Natural killer cell (primary cell): ENCODE data around the gene PRKRA. TPM values are rescaled to one million over a fixed set of nuclear protein-coding genes. Genes with fewer than 3 reads are reported as not detected.
"Not testable (repeated sequence)": the region's sequence is repeated elsewhere in the genome, so short reads cannot be mapped to it uniquely, and the experiment has no call there.

ENCODE experiments used
- ATAC-seq, 3 donors: fragments of 150-1000 bp in 2 of 3; fragments of 200-7000 bp in 1 of 3; cut with Tn5 transposase; 1 replicate in 1 of 3; 2 replicates in 2 of 3; pipeline ENCODE4 v1.10.0; 2021; ENCODE audit warnings: mild to moderate bottlenecking in 2 of 3, moderate library complexity in 2 of 3
- DNase-seq, 2 donors: peaks; one replicate each; pipeline versions ENCODE4 v3.0.0 to v3.0.0-alpha.2; 2013 to 2021; ENCODE audit warnings: mixed read lengths in 1 of 2
- H3K27ac ChIP-seq: one replicate; pipeline ENCODE4 v1.5.1; 2013; ENCODE audit warnings: mild to moderate bottlenecking, low read length
- H3K27me3 ChIP-seq: one replicate; pipeline ENCODE4 v1.6.1; 2013; ENCODE audit warnings: low read length; ENCODE audit not compliant: control insufficient read depth, insufficient read depth
- H3K36me3 ChIP-seq: one replicate; pipeline ENCODE4 v1.6.1; 2013; ENCODE audit warnings: low read length; ENCODE audit not compliant: control insufficient read depth, insufficient read depth
- H3K4me1 ChIP-seq: one replicate; pipeline ENCODE4 v1.6.1; 2013; ENCODE audit warnings: low read length; ENCODE audit not compliant: control insufficient read depth, insufficient read depth
- H3K4me3 ChIP-seq: one replicate; pipeline ENCODE4 v1.5.1; 2013; ENCODE audit warnings: low read length
- H3K9me3 ChIP-seq: one replicate; pipeline ENCODE4 v1.6.1; 2013; ENCODE audit warnings: low read length; ENCODE audit not compliant: control insufficient read depth, insufficient read depth
- H3K27ac Mint-ChIP-seq, 2 donors: one replicate each; pipeline ENCODE4 v1.8.0; 2022; ENCODE audit warnings: mild to moderate bottlenecking in 2 of 2, mixed read lengths in 2 of 2, moderate library complexity in 1 of 2
- H3K27me3 Mint-ChIP-seq, 2 donors: one replicate each; pipeline ENCODE4 v1.8.0; 2022; ENCODE audit warnings: low read depth in 2 of 2, mixed read lengths in 2 of 2
- H3K36me3 Mint-ChIP-seq: one replicate; pipeline ENCODE4 v1.8.0; 2022; ENCODE audit warnings: mixed read lengths
- H3K4me1 Mint-ChIP-seq, 2 donors: one replicate each; pipeline ENCODE4 v1.8.0; 2022; ENCODE audit warnings: mixed read lengths in 2 of 2
- H3K4me3 Mint-ChIP-seq: one replicate; pipeline ENCODE4 v1.8.0; 2022; ENCODE audit warnings: mild to moderate bottlenecking, moderate library complexity, mixed read lengths
- H3K9me3 Mint-ChIP-seq, 2 donors: one replicate each; pipeline ENCODE4 v1.8.0; 2022; ENCODE audit warnings: mixed read lengths in 2 of 2
- WGBS: methylation state at CpG from one replicate; pipeline ENCODE4 v1.1.7; 2013; ENCODE audit warnings: missing lambda C conversion rate; ENCODE audit not compliant: insufficient coverage; 5-methylcytosine and 5-hydroxymethylcytosine counted together
- intact Hi-C: fragments of 100-400 bp; cut with micrococcal nuclease; formaldehyde crosslinking; loops from one replicate; pipeline ENCODE4 v1.14.2; 2022
- total RNA-seq, 4 donors: library from RNA; stranded (reverse); fragments of 120-200 nt in 1 of 4; gene quantifications; one replicate each; pipeline versions ENCODE4 v1.2.3 to v1.2.4, GENCODE V29; 2013 to 2022
- TF ChIP-seq, protein P1 (sequence below): fragments of 200-600 bp; IDR thresholded peaks from one replicate; pipeline ENCODE4 v1.8.0; 2022; ENCODE audit warnings: antibody characterized with exemption

The PRKRA gene
- total RNA-seq, 3 donors from 2014 or later (not counting 1 experiment from before 2014, with no cell fraction given), result 42.1 to 48.3 (median 44.0) TPM

DNA sequence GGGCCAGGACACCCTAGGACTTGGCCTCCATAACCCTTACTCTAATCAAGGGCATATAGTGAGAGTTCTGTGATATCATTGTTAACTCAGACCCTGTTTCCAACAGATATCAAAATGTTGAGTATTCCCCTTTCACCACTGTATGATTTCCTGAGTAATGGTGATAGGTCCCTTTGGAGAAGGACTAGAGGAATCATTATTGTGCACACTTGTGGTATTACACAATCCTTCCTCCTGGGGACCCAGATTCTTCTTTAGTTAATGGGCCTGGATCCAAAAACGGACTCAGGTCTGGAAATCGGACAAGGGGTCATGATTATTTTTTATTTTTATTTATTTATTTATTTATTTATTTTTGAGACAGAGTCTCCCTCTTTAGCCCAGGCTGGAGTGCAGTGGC is 23.5 kb downstream of the PRKRA start:
- no peaks in the 10 kb centered on the region for H3K27me3 ChIP-seq
- H3K36me3 ChIP-seq, result peaks cover 29% of the 10 kb centered on the region

DNA sequence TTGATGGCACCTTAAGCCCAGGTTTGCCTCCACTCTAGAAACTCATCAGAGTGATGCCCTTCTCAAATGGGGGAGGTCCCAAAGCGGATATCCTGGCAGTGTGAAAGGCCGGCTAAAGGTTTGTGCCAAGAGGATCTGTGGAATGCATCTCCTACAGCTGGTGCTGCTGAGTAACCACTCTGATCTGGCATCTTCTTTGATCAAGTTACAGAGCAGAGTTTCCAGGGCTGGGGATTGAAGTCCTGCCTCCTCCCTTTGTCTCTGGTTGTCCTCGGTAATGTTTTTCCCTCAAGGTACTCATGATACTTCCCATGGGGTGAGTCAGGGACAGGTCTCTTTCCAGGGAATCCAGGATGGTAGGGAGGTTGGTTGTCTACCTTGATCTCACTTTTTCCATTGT is 24.6 kb downstream of the PRKRA start:
- peaks cover 0 to 6% of the 10 kb centered on the region in 2 donors for H3K9me3 Mint-ChIP-seq
- intact Hi-C loops, result no loop called here

More for the DNA sequence above, 23.5 kb downstream of the PRKRA start:
- WGBS, result no CpG with 5 or more reads among the region's 2 CpGs
- DNase-seq, result no peak
- intact Hi-C loops, result no loop called here
- Mint-ChIP-seq H3K27ac (no peak overlapping the region), H3K4me1 (no peaks in the 10 kb centered on the region), H3K27me3 (no peaks in the 10 kb centered on the region), H3K36me3 (peaks cover 6% of the 10 kb centered on the region), H3K9me3 (peaks cover 0 to 6% of the 10 kb centered on the region in 2 donors), H3K4me3 (no peak overlapping the region)
- H3K27ac ChIP-seq, result no peak overlapping the region
- ATAC-seq, result no peak
- TF ChIP-seq, protein P1, sequence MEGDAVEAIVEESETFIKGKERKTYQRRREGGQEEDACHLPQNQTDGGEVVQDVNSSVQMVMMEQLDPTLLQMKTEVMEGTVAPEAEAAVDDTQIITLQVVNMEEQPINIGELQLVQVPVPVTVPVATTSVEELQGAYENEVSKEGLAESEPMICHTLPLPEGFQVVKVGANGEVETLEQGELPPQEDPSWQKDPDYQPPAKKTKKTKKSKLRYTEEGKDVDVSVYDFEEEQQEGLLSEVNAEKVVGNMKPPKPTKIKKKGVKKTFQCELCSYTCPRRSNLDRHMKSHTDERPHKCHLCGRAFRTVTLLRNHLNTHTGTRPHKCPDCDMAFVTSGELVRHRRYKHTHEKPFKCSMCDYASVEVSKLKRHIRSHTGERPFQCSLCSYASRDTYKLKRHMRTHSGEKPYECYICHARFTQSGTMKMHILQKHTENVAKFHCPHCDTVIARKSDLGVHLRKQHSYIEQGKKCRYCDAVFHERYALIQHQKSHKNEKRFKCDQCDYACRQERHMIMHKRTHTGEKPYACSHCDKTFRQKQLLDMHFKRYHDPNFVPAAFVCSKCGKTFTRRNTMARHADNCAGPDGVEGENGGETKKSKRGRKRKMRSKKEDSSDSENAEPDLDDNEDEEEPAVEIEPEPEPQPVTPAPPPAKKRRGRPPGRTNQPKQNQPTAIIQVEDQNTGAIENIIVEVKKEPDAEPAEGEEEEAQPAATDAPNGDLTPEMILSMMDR, result no peak
- no peaks in the 10 kb centered on the region for H3K9me3 ChIP-seq
- no peak overlapping the region for H3K4me3 ChIP-seq
- H3K4me1 ChIP-seq, result no peaks in the 10 kb centered on the region

DNA sequence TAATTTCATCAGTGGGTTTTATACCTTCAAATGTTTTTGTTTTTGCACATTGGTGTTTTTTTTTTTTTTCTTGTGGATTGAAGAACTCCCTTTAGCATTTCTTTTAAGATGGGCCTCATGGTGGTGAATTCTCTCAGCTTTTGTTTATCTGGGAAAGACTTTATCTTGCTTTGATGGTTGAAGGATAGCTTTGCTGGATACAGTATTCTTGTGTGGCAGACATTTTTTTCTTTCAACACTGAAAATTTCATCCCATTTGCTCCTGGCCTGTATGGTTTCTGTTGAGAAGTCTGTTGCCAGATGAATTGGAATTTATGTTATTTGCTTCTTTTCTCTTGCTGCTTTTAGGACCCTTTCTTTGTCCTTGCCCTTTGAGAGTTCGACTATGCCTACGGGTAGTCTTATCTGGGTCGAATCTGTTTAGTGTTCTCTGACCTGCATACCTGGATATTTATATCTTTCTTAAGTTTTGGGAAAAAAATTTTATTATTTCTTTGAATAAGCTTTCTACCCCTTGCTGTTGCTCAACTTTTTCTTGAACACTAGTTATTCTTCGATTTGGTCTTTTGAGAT is 25.6 kb downstream of the PRKRA start:
- Mint-ChIP-seq H3K4me3 (no peak overlapping the region), H3K36me3 (no peaks in the 10 kb centered on the region), H3K27ac (no peak overlapping the region), H3K4me1 (no peaks in the 10 kb centered on the region), H3K9me3 (peaks cover 0 to 6% of the 10 kb centered on the region in 2 donors), H3K27me3 (no peaks in the 10 kb centered on the region)
- 92% methylated on average over 2 of the region's 4 CpGs for WGBS
- ATAC-seq, result no peak
- Histone ChIP-seq H3K4me1 (no peaks in the 10 kb centered on the region), H3K27me3 (no peaks in the 10 kb centered on the region), H3K4me3 (no peak overlapping the region), H3K9me3 (no peaks in the 10 kb centered on the region), H3K36me3 (peaks cover 10% of the 10 kb centered on the region), H3K27ac (no peak overlapping the region)
- intact Hi-C loops, result no loop called here
- DNase-seq, result no peak
- TF ChIP-seq, protein P1, result no peak

More for the DNA sequence above, 24.6 kb downstream of the PRKRA start:
- TF ChIP-seq, protein P1, result no peak
- 93% methylated on average over 3 of the region's 3 CpGs for WGBS
- Histone ChIP-seq H3K27ac (no peak overlapping the region), H3K4me3 (no peak overlapping the region), H3K9me3 (no peaks in the 10 kb centered on the region), H3K36me3 (peaks cover 21% of the 10 kb centered on the region), H3K4me1 (no peaks in the 10 kb centered on the region), H3K27me3 (no peaks in the 10 kb centered on the region)
- DNase-seq (no peak), ATAC-seq (no peak)
- H3K27ac Mint-ChIP-seq, result no peak overlapping the region
- no peaks in the 10 kb centered on the region for H3K27me3 Mint-ChIP-seq
- no peaks in the 10 kb centered on the region for H3K36me3 Mint-ChIP-seq
- H3K4me1 Mint-ChIP-seq, result no peaks in the 10 kb centered on the region
- no peak overlapping the region for H3K4me3 Mint-ChIP-seq

DNA sequence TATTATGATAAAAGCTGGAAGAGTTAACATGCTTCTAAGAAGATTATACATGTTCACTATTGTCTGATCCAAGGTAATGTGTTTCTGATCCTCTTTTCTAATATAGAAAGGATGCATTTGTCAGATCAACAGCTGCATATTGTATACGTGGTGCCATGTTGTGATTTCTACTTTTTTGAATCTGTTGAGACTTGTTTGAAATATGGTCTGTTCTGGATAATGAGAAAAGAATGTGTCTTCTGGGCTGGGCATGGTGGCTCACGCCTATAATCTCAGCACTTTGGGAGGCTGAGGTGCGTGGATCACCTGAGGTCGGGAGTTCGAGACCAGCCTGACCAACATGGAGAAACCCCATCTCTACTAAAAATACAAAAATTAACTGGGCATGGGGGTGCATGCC is 27.2 kb downstream of the PRKRA start:
- 100% methylated on average over 5 of the region's 5 CpGs for WGBS
- H3K27ac Mint-ChIP-seq, intact Hi-C loops, H3K9me3 ChIP-seq, H3K4me3 Mint-ChIP-seq, H3K27me3 Mint-ChIP-seq, H3K4me3 ChIP-seq, H3K27ac ChIP-seq, H3K36me3 Mint-ChIP-seq, H3K27me3 ChIP-seq, DNase-seq, H3K4me1 Mint-ChIP-seq, H3K36me3 ChIP-seq, H3K4me1 ChIP-seq, H3K9me3 Mint-ChIP-seq, ATAC-seq: not testable (repeated sequence)
